H9 (cell line): ENCODE results near the gene KLK10. TPM values are rescaled to one million over a fixed set of nuclear protein-coding genes. Genes with fewer than 3 reads are reported as not detected.

Experiments
- DNase-seq: peaks from one replicate; pipeline ENCODE4 v3.0.0-alpha.2; 2017
- H2AFZ ChIP-seq: one replicate; pipeline ENCODE4 v1.6.1; 2013; ENCODE audit warnings: mild to moderate bottlenecking, low read length, control low read depth, moderate library complexity
- H2AK5ac ChIP-seq: 2 replicates; pipeline ENCODE4 v1.6.1; 2013; ENCODE audit warnings: low read length, control low read depth, mixed read lengths; ENCODE audit not compliant: insufficient read length
- H2BK120ac ChIP-seq: one replicate; pipeline ENCODE4 v1.6.1; 2013; ENCODE audit warnings: low read depth, mild to moderate bottlenecking, low read length, control low read depth, inconsistent platforms; ENCODE audit not compliant: poor library complexity, severe bottlenecking
- H2BK12ac ChIP-seq: 2 replicates; pipeline ENCODE4 v1.6.1; 2013; ENCODE audit warnings: low read length, control low read depth, mixed read lengths, low read depth; ENCODE audit not compliant: insufficient read length
- H2BK15ac ChIP-seq: 2 replicates; pipeline ENCODE4 v1.6.1; 2013; ENCODE audit warnings: low read depth, low read length, control low read depth
- H2BK20ac ChIP-seq: one replicate; pipeline ENCODE4 v1.6.1; 2013; ENCODE audit warnings: low read depth, mild to moderate bottlenecking, low read length, control low read depth, inconsistent platforms; ENCODE audit not compliant: poor library complexity, severe bottlenecking
- H2BK5ac ChIP-seq: 2 replicates; pipeline ENCODE4 v1.6.1; 2013; ENCODE audit warnings: low read length, control low read depth, mixed read lengths; ENCODE audit not compliant: insufficient read length
- H3K14ac ChIP-seq: 2 replicates; pipeline ENCODE4 v1.6.1; 2013; ENCODE audit warnings: low read length, control low read depth; ENCODE audit not compliant: insufficient read depth
- H3K18ac ChIP-seq: 2 replicates; pipeline ENCODE4 v1.6.1; 2013; ENCODE audit warnings: low read depth, mild to moderate bottlenecking, mixed read lengths, low read length, control low read depth; ENCODE audit not compliant: insufficient read length
- H3K23ac ChIP-seq: 2 replicates; pipeline ENCODE4 v1.6.1; 2013; ENCODE audit warnings: low read length, control low read depth, mixed read lengths, low read depth; ENCODE audit not compliant: insufficient read length
- H3K23me2 ChIP-seq: 2 replicates; pipeline ENCODE4 v1.6.1; 2013; ENCODE audit warnings: low read depth, mild to moderate bottlenecking, mixed read lengths, low read length, control low read depth; ENCODE audit not compliant: insufficient read length, poor library complexity, severe bottlenecking
- H3K27ac ChIP-seq: 2 replicates; pipeline ENCODE4 v1.5.1; 2013; ENCODE audit warnings: low read length, control low read depth, mixed read lengths, low read depth; ENCODE audit not compliant: insufficient read length
- H3K27me3 ChIP-seq: 2 replicates; pipeline ENCODE4 v1.6.1; 2013; ENCODE audit warnings: low read length, control low read depth, inconsistent platforms; ENCODE audit not compliant: insufficient read depth
- H3K4ac ChIP-seq: 2 replicates; pipeline ENCODE4 v1.6.1; 2013; ENCODE audit warnings: low read depth, mild to moderate bottlenecking, control low read depth, inconsistent platforms, low read length, moderate library complexity
- H3K4me1 ChIP-seq: 2 replicates; pipeline ENCODE4 v1.6.1; 2013; ENCODE audit warnings: low read length, control low read depth, inconsistent platforms; ENCODE audit not compliant: insufficient read depth
- H3K4me2 ChIP-seq: 2 replicates; pipeline ENCODE4 v1.6.1; 2013; ENCODE audit warnings: low read length, control low read depth, mixed read lengths; ENCODE audit not compliant: insufficient read length, insufficient read depth
- H3K56ac ChIP-seq: 2 replicates; pipeline ENCODE4 v1.6.1; 2013; ENCODE audit warnings: low read depth, mild to moderate bottlenecking, mixed read lengths, low read length, control low read depth; ENCODE audit not compliant: insufficient read length
- H3K79me1 ChIP-seq: 2 replicates; pipeline ENCODE4 v1.6.1; 2013; ENCODE audit warnings: low read depth, mild to moderate bottlenecking, moderate library complexity, low read length, control low read depth, inconsistent platforms; ENCODE audit not compliant: insufficient read depth, poor library complexity, severe bottlenecking
- H3K79me2 ChIP-seq: 2 replicates; pipeline ENCODE4 v1.6.1; 2013; ENCODE audit warnings: low read length, control low read depth, inconsistent platforms; ENCODE audit not compliant: insufficient read depth
- H3K9ac ChIP-seq: 2 replicates; pipeline ENCODE4 v1.6.1; 2013; ENCODE audit warnings: low read length, control low read depth, mixed read lengths; ENCODE audit not compliant: insufficient read length; ENCODE audit errors: extremely low read depth
- H3K9me3 ChIP-seq: one replicate; pipeline ENCODE4 v1.6.1; 2013; ENCODE audit warnings: low read depth, low read length, inconsistent platforms; ENCODE audit not compliant: control insufficient read depth
- H3T11ph ChIP-seq: one replicate; pipeline ENCODE4 v1.6.1; 2013; ENCODE audit warnings: mild to moderate bottlenecking, low read length, control low read depth, inconsistent platforms
- H4K20me1 ChIP-seq: one replicate; pipeline ENCODE4 v1.6.1; 2013; ENCODE audit not compliant: control insufficient read depth, insufficient read length, insufficient read depth
- H4K5ac ChIP-seq: 2 replicates; pipeline ENCODE4 v1.6.1; 2013; ENCODE audit warnings: low read depth, mild to moderate bottlenecking, mixed read lengths, low read length, control low read depth; ENCODE audit not compliant: insufficient read length
- H4K8ac ChIP-seq: replicated peaks from 2 replicates; pipeline ENCODE4 v1.6.1; 2013; ENCODE audit warnings: low read length, control low read depth, mixed read lengths, low read depth; ENCODE audit not compliant: insufficient read length
- H4K91ac ChIP-seq: 2 replicates; pipeline ENCODE4 v1.6.1; 2013; ENCODE audit warnings: low read depth, mild to moderate bottlenecking, moderate library complexity, mixed read lengths, low read length, control low read depth; ENCODE audit not compliant: insufficient read length
- H3K27ac Mint-ChIP-seq, 3 experiments: 2 replicates in 2 of 3; 3 replicates in 1 of 3; pipeline ENCODE4 v1.8.0; 2020 to 2021; ENCODE audit warnings: mixed read lengths in 3 of 3, mild to moderate bottlenecking in 1 of 3, moderate library complexity in 1 of 3
- H3K27me3 Mint-ChIP-seq: 2 replicates; pipeline ENCODE4 v1.8.0; 2021; ENCODE audit warnings: low read depth, mild to moderate bottlenecking, moderate library complexity, mixed read lengths
- H3K36me3 Mint-ChIP-seq, 3 experiments: 2 replicates in 2 of 3; 3 replicates in 1 of 3; pipeline ENCODE4 v1.8.0; 2020 to 2021; ENCODE audit warnings: low read depth in 3 of 3, mixed read lengths in 3 of 3; ENCODE audit not compliant: insufficient read depth in 1 of 3
- H3K4me1 Mint-ChIP-seq, 2 experiments: 2 replicates each; pipeline ENCODE4 v1.8.0; 2020; ENCODE audit warnings: mixed read lengths in 2 of 2
- H3K4me3 Mint-ChIP-seq, 2 experiments: 2 replicates in 1 of 2; 3 replicates in 1 of 2; pipeline ENCODE4 v1.8.0; 2020 to 2021; ENCODE audit warnings: mild to moderate bottlenecking in 2 of 2, mixed read lengths in 2 of 2, moderate library complexity in 1 of 2
- H3K9me3 Mint-ChIP-seq, 2 experiments: 2 replicates in 1 of 2; 3 replicates in 1 of 2; pipeline ENCODE4 v1.8.0; 2020; ENCODE audit warnings: mild to moderate bottlenecking in 2 of 2, mixed read lengths in 2 of 2, moderate library complexity in 1 of 2
- WGBS: extraction: QIAGEN DNeasy Blood & Tissue Kit; methylation state at CpG from one replicate; pipeline ENCODE4 v1.1.7; 2013; ENCODE audit warnings: missing lambda C conversion rate, low lambda C conversion rate, mixed read lengths; ENCODE audit not compliant: insufficient read length; ENCODE audit errors: extremely low coverage; 5-methylcytosine and 5-hydroxymethylcytosine counted together
- total RNA-seq: library from RNA; stranded (reverse); gene quantifications from 2 replicates; pipeline ENCODE4 v1.2.1, GENCODE V29; 2021
- TF ChIP-seq, protein P1 (sequence below): fragments of 200-600 bp; sonication (generic); conservative IDR thresholded peaks from 3 replicates; pipeline ENCODE4 v1.8.0; 2021; ENCODE audit warnings: antibody characterized with exemption, mild to moderate bottlenecking

Gene KLK10
- total RNA-seq, 1 experiment from 2014 or later: 1.3 TPM

GRCh38 chr19:50983625-50984292 is 35.8 kb downstream of the KLK10 start, which contains the start of gene KLK7:
KLK7 (minus strand) TSS chr19:50983917; CDS start chr19:50982399, 1,518 bp downstream.
- H3K23me2 ChIP-seq: no peaks in the 10 kb centered on the region
- H3K4me2 ChIP-seq: peak within 1 kb of the TSS; percentile 74
- H3K14ac ChIP-seq: peak within 1 kb of the TSS; percentile 57; the same call in 1 of the 2 replicates
- H4K91ac ChIP-seq: no peak within 1 kb of the TSS
- no peaks in the 10 kb centered on the region for H3K79me1 ChIP-seq
- H3K4me1 ChIP-seq: no peaks in the 10 kb centered on the region; the same call in 1 of the 2 replicates
- no peak within 1 kb of the TSS for H2BK20ac ChIP-seq
- Mint-ChIP-seq H3K27ac (no peak within 1 kb of the TSS), H3K36me3 (no peaks in the 10 kb centered on the region), H3K4me1 (peaks cover 15 to 24% of the 10 kb centered on the region in 2 experiments), H3K4me3 (peak within 1 kb of the TSS in 1 of 2 experiments; percentile 41; a peak in 3 of 5 replicates), H3K9me3 (no peaks in the 10 kb centered on the region), H3K27me3 (peaks cover 43% of the 10 kb centered on the region)
- no peak within 1 kb of the TSS for H3K9ac ChIP-seq
- no peak within 1 kb of the TSS for H2BK5ac ChIP-seq
- DNase-seq: no peak
- no peaks in the 10 kb centered on the region for H3K9me3 ChIP-seq
- no peak within 1 kb of the TSS for H3K18ac ChIP-seq
- H3K27ac ChIP-seq: no peak within 1 kb of the TSS
- H3K56ac ChIP-seq: no peak within 1 kb of the TSS
- H2AFZ ChIP-seq: no peak within 1 kb of the TSS
- WGBS: no CpG with 5 or more reads among the region's 28 CpGs
- H3K79me2 ChIP-seq: no peaks in the 10 kb centered on the region
- no peak within 1 kb of the TSS for H3T11ph ChIP-seq
- no peak within 1 kb of the TSS for H4K5ac ChIP-seq
- no peak within 1 kb of the TSS for H2AK5ac ChIP-seq
- no peak within 1 kb of the TSS for H3K23ac ChIP-seq
- TF ChIP-seq, protein P1, sequence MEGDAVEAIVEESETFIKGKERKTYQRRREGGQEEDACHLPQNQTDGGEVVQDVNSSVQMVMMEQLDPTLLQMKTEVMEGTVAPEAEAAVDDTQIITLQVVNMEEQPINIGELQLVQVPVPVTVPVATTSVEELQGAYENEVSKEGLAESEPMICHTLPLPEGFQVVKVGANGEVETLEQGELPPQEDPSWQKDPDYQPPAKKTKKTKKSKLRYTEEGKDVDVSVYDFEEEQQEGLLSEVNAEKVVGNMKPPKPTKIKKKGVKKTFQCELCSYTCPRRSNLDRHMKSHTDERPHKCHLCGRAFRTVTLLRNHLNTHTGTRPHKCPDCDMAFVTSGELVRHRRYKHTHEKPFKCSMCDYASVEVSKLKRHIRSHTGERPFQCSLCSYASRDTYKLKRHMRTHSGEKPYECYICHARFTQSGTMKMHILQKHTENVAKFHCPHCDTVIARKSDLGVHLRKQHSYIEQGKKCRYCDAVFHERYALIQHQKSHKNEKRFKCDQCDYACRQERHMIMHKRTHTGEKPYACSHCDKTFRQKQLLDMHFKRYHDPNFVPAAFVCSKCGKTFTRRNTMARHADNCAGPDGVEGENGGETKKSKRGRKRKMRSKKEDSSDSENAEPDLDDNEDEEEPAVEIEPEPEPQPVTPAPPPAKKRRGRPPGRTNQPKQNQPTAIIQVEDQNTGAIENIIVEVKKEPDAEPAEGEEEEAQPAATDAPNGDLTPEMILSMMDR: no peak
- H3K27me3 ChIP-seq: no peaks in the 10 kb centered on the region
- no peak within 1 kb of the TSS for H2BK120ac ChIP-seq
- H2BK15ac ChIP-seq: no peak within 1 kb of the TSS
- H3K4ac ChIP-seq: no peak within 1 kb of the TSS
- H4K8ac ChIP-seq: no peak within 1 kb of the TSS
- no peak within 1 kb of the TSS for H2BK12ac ChIP-seq
- no peaks in the 10 kb centered on the region for H4K20me1 ChIP-seq
